ENCODE measurements around the gene TCF23. TPM values are rescaled to one million over a fixed set of nuclear protein-coding genes. Genes with fewer than 3 reads are reported as not detected.

Gene TCF23
- total RNA-seq, 2 experiments from 2014 or later, result not detected

GRCh38 chr2:27186613-27187345 is 38.0 kb downstream of the TCF23 start:
- Mint-ChIP-seq H3K27me3 (peaks cover 25% of the 10 kb centered on the region), H3K4me1 (ENCODE audit: low read depth) (no peaks in the 10 kb centered on the region), H3K36me3 (ENCODE audit: low read depth) (no peaks in the 10 kb centered on the region), H3K9me3 (no peaks in the 10 kb centered on the region), H3K4me3 (no peak overlapping the region), H3K27ac (no peak overlapping the region)
- no peak for DNase-seq
- Histone ChIP-seq H3K9me3 (ENCODE audit: control insufficient read depth in 1 of 2, insufficient read depth in 1 of 2, low read length in 2 of 2) (no peaks in the 10 kb centered on the region), H3K27me3 (ENCODE audit: control insufficient read depth in 1 of 2, insufficient read depth in 2 of 2, low read length in 2 of 2) (peaks cover 3 to 10% of the 10 kb centered on the region in 2 experiments), H3K4me3 (ENCODE audit: low read length) (no peak overlapping the region), H3K27ac (ENCODE audit: low read depth in 1 of 2, low read length in 2 of 2) (no peak overlapping the region), H3K36me3 (ENCODE audit: insufficient read depth, low read length) (no peaks in the 10 kb centered on the region), H3K4me1 (ENCODE audit: insufficient read depth, low read length) (no peaks in the 10 kb centered on the region)
- ATAC-seq (ENCODE audit: poor library complexity), result no peak
- CTCF ChIA-PET, result no interaction called here
- POLR2A ChIA-PET, result no interaction called here
- no peak for TF ChIP-seq CTCF (IDR thresholded peaks at IDR 0.05)
- intact Hi-C loops (cut with DNase I, micrococcal nuclease), result no loop called here

- Histone ChIP-seq H3K36me3 (ENCODE audit: insufficient read depth, low read length) (no peaks in the 10 kb centered on the region), H3K4me1 (ENCODE audit: insufficient read depth, low read length) (no peaks in the 10 kb centered on the region), H3K4me3 (ENCODE audit: low read length) (no peak overlapping the region), H3K9me3 (ENCODE audit: control insufficient read depth in 1 of 2, insufficient read depth in 1 of 2, low read length in 2 of 2) (no peaks in the 10 kb centered on the region), H3K27ac (ENCODE audit: low read depth in 1 of 2, low read length in 2 of 2) (no peak overlapping the region), H3K27me3 (ENCODE audit: control insufficient read depth in 1 of 2, insufficient read depth in 2 of 2, low read length in 2 of 2) (peaks cover 3 to 10% of the 10 kb centered on the region in 2 experiments)
- no peak overlapping the region for H3K27ac Mint-ChIP-seq
- H3K9me3 Mint-ChIP-seq, result no peaks in the 10 kb centered on the region
- POLR2A ChIA-PET, result no interaction called here
- no peak overlapping the region for H3K4me3 Mint-ChIP-seq
- no peak for ATAC-seq (ENCODE audit: poor library complexity)
- no peak for DNase-seq
- no peaks in the 10 kb centered on the region for H3K36me3 Mint-ChIP-seq (ENCODE audit: low read depth)
- no peak for TF ChIP-seq CTCF (IDR thresholded peaks at IDR 0.05)
- CTCF ChIA-PET, result no interaction called here
- peaks cover 9% of the 10 kb centered on the region for H3K27me3 Mint-ChIP-seq
- intact Hi-C loops (cut with DNase I, micrococcal nuclease), result no loop called here
- H3K4me1 Mint-ChIP-seq (ENCODE audit: low read depth), result no peaks in the 10 kb centered on the region
Observed at GRCh38 chr2:27189989-27190388, 41.2 kb downstream of the TCF23 start.

- ChIA-PET POLR2A (interaction anchor here (1.0 kb wide), 2 partner anchors 112 to 229 kb away, joined by 3 to 7 read pairs; no protein-coding TSS in a partner anchor), CTCF (interaction anchor here (0.8 to 1.2 kb wide), 4 partner anchors 26 to 229 kb away, joined by 3 to 7 read pairs (median 4); partner anchors contain the start of gene CAD)
- H3K27ac Mint-ChIP-seq, result no peak overlapping the region
- Histone ChIP-seq H3K36me3 (ENCODE audit: insufficient read depth, low read length) (no peaks in the 10 kb centered on the region), H3K27ac (ENCODE audit: low read depth in 1 of 2, low read length in 2 of 2) (no peak overlapping the region), H3K27me3 (ENCODE audit: control insufficient read depth in 1 of 2, insufficient read depth in 2 of 2, low read length in 2 of 2) (peaks cover 3 to 10% of the 10 kb centered on the region in 2 experiments), H3K9me3 (ENCODE audit: control insufficient read depth in 1 of 2, insufficient read depth in 1 of 2, low read length in 2 of 2) (no peaks in the 10 kb centered on the region), H3K4me1 (ENCODE audit: insufficient read depth, low read length) (no peaks in the 10 kb centered on the region), H3K4me3 (ENCODE audit: low read length) (no peak overlapping the region)
- TF ChIP-seq CTCF (IDR thresholded peaks at IDR 0.05), result peak; percentile 49
- intact Hi-C loops (cut with DNase I, micrococcal nuclease), result loop anchor here (1.0 kb wide), 3 partner anchors 92 to 230 kb away; no protein-coding TSS in a partner anchor
- H3K4me1 Mint-ChIP-seq (ENCODE audit: low read depth), result no peaks in the 10 kb centered on the region
- H3K27me3 Mint-ChIP-seq, result peaks cover 7% of the 10 kb centered on the region
- DNase-seq, result peak in 12 of 14 experiments; percentile 10 to 71 (median 28)
- H3K4me3 Mint-ChIP-seq, result no peak overlapping the region
- no peaks in the 10 kb centered on the region for H3K36me3 Mint-ChIP-seq (ENCODE audit: low read depth)
- H3K9me3 Mint-ChIP-seq, result no peaks in the 10 kb centered on the region
- ATAC-seq (ENCODE audit: poor library complexity), result peak; percentile 86
Observed at GRCh38 chr2:27191070-27191829, 42.4 kb downstream of the TCF23 start.
